ENCODE results near the gene GREB1.

The GREB1 gene, protein sequence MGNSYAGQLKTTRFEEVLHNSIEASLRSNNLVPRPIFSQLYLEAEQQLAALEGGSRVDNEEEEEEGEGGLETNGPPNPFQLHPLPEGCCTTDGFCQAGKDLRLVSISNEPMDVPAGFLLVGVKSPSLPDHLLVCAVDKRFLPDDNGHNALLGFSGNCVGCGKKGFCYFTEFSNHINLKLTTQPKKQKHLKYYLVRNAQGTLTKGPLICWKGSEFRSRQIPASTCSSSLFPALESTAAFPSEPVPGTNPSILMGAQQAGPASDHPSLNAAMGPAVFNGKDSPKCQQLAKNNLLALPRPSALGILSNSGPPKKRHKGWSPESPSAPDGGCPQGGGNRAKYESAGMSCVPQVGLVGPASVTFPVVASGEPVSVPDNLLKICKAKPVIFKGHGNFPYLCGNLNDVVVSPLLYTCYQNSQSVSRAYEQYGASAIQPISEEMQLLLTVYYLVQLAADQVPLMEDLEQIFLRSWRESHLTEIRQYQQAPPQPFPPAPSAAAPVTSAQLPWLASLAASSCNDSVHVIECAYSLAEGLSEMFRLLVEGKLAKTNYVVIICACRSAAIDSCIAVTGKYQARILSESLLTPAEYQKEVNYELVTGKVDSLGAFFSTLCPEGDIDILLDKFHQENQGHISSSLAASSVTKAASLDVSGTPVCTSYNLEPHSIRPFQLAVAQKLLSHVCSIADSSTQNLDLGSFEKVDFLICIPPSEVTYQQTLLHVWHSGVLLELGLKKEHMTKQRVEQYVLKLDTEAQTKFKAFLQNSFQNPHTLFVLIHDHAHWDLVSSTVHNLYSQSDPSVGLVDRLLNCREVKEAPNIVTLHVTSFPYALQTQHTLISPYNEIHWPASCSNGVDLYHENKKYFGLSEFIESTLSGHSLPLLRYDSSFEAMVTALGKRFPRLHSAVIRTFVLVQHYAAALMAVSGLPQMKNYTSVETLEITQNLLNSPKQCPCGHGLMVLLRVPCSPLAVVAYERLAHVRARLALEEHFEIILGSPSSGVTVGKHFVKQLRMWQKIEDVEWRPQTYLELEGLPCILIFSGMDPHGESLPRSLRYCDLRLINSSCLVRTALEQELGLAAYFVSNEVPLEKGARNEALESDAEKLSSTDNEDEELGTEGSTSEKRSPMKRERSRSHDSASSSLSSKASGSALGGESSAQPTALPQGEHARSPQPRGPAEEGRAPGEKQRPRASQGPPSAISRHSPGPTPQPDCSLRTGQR (N-terminal part only)

GRCh38 chr2:11533278-11534070 is at the start of gene GREB1:
TSS of gene GREB1 (plus strand) at chr2:11534045. CDS start at chr2:11556615, 22,570 bp downstream.
- no peak for DNase-seq

GRCh38 chr2:11488809-11489208 is 45.0 kb upstream of the GREB1 start:
- DNase-seq = no peak

DNA sequence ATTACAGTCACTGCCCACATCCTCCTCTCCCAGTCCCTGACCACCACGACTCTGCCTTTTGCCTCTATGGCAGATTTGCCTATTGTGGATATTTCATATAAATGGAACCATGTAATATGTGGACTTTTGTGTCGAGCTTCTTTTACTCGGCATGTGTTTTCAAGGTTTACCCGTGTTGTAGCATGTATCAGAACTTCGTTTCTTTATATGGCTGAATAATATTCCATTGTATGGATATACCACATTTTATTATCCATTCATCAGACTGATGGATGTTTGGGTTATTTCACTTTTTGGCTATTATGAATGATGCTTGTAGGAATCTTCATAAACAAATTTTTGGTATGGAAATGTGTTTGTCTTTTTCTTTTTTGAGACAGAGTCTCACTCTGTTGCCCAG is 43.7 kb upstream of the GREB1 start:
- DNase-seq = no peak

GRCh38 chr2:11491348-11491933 is 42.4 kb upstream of the GREB1 start:
- no peak for DNase-seq

DNA sequence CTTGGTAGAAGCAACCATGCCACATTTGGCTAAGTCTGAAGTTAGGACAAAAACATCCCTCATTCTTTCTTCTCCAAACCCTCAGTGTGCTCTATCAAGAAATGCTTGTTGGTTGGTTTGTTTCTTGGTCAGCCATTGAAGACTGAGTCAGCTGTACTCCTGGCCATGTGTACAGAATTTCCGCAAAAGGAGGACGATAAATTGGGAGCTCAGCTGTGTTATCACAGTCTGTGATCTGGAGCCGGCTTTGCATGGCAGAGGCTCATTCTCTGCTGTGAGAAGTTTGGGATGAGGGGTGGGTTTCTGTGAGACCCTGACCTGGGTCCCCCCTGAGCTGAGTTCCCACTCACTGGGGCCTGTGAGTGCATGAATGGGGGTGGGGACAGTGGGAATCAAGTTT is 41.6 kb upstream of the GREB1 start:
- no peak for DNase-seq

DNA sequence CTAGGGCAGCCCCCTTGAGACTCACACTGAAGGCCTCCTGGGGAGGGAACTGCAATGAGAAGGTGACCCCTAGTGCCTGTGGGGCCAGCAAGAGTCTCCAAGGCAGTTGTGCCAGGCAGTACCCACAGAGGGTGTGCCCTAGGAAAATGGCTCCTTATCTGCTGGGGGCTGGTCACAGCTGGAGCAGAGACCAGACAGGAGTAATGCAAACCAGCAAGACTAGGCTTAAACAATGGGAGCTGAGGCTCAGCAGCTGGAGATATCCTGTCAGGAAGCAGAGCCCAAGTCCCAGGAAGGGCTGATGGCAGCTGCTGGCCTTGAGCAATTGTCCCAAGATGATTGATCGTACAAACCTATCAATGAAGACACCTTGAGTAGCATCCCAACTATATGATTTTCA is 41.1 kb upstream of the GREB1 start:
- DNase-seq = no peak

DNA sequence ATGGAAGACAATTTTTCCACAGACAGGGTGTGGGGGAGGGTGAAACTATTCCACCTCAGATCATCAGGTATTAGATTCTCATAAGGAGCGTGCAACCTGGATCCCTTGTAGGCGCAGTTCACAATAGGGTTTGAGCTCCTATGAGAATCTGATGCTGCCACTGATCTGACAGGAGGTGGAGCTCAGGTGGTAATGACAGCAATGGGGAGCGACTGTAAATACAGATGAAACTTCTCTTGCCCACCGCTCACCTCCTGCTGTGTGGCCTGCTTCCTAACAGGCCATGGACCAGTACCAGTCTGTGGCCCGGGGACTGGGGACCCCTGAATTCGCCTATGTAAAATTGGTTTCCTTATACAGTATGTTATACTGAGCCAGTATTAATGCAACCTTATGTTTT is 40.6 kb upstream of the GREB1 start:
- no peak for DNase-seq

- no peak for DNase-seq
These were observed 39.5 kb upstream of the GREB1 start for GRCh38 chr2:11494310-11494709.

- no peak for DNase-seq
These were observed 37.8 kb upstream of the GREB1 start for GRCh38 chr2:11495844-11496681.

DNA sequence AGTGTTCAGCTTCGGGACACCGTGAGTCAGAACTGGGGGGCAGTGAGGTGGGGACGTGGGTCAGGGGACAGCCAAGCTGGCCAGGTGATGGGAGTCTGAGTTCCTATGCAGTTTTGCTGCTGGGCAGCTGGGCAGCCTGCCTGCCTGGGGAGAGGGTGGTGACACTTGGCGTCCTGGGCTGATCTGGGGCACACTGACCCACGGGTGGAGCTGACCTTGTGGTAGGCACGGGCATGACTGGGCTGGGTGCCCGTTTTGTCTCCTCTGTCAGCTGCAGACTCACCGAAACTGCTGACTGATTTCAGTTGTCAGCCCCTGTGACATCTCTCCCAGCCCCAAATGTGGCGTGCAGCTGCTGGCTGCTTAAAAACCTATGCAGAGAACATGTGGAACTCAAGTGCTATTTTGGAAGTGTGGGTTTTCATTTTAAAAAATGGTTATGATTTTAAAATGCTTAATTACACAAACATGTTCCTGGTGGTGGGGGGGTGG is 35.3 kb upstream of the GREB1 start:
- DNase-seq = no peak

GRCh38 chr2:11499081-11499743 is 34.6 kb upstream of the GREB1 start:
- DNase-seq = no peak

DNA sequence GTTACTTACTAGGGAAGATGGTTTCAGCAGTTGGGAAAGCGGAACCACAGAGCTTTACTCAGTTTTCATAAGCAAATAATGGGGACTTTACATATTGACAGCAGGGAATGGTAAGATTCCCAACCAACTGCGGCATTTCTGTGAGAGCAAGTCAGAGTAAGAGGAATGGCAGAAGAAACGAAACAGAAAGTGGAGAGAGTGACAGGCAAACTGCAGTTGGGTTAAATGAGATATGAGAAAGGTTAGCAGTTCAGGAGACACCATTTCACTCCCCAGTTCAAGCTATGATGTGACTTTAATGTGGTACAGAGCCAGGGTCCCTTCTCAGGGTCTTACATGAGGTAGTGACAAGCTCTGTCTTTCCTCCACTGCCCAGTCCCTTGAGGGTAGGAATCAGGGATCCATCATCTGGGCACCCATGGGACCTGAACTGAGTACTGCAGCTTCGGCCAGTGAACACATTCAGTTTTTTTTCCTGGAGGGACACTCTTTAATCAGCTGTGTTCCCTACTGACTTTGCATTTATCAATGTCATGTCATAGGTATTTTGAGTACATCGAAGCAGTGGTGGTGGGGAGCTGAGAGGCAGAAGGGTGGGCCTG is 33.0 kb upstream of the GREB1 start:
- no peak for DNase-seq

GRCh38 chr2:11502740-11503292 is 31.0 kb upstream of the GREB1 start:
- no peak for DNase-seq

DNA sequence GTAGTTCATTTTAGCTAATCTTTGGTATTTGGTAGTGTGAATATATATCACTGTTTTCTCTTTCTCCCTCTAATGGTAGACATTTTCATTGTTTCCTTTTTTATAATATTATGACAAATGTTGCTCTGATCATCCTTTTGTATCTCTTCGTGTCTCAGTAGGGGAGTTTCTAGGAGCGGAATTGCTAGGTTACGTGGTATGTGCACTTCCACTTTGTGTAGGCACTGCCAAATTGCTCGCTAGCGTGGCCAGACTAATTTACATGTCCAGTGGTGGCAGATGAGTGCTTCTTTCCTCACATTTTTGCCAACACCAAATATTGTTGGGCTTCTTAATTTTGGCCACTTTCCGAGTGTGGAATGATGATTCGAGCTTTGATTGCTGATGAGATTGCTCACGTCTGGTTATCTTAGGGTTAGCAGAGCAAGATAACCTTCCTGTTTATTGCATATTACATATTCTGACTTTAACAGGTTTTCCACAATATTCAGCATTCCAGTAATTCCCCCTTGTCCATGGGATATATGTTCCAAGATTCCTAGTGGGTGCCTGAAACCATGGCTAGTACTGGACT is 30.4 kb upstream of the GREB1 start:
- DNase-seq = no peak

DNA sequence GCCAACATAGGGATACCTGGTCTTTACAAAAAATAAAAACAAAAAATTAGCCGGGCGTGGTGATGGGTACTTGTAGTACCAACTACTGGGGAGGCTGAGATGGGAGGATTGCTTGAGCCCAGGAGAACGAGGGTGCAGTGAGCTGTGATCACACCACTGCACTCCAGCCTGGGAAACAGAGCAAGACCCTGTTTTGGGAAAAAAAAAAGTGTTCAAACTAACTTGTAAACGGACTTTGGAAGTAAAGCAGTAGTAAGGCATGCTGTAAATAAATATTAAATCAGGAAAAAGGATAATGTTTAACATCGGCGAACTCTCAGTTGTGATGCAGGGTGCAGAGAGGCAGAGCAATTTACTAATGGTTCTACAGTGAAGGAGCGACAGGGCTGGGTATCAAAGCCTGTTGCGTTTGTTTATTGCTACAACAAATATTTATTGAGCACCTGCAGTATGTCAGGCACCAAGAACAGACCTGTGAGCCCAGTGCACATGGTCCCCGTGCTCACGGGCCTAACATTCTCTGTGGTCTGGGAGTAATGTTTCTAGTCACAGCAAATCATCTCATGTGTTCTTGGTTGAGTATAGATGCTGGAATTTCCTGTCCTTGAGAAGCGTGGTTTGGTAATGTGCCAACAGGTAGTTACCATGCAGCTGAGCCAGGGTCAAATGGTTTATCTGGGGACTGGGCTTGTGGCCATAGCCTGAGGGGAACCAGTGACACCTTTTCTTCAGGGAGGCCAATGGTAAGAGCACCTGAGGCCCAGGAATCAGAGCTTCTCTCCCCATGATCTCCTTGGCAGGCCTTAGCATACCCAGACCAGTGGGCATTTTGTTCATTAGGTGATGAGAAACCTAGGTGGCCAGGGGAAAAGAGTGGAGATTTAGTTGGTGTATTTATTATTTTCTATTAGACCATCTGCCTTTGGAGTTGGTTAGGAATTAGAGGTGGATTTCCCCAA is 27.9 kb upstream of the GREB1 start:
- DNase-seq = no peak

DNA sequence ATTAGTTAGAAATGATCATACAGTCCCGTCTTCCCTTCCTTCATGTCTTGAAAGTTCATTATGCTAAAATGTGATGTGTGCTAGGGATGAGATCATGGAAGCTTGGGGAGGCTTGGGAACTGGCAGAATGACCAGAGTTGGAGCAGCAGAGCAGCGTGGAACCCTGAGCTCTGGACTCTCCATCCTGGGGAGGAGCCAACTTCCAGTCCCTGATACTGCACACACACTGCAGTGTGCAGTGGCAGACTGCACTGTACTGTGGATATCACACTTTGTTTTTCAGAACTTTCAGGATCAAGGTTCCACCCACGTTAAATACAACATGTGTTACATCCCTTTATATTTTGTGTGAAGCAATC is 27.3 kb upstream of the GREB1 start:
- no peak for DNase-seq

DNA sequence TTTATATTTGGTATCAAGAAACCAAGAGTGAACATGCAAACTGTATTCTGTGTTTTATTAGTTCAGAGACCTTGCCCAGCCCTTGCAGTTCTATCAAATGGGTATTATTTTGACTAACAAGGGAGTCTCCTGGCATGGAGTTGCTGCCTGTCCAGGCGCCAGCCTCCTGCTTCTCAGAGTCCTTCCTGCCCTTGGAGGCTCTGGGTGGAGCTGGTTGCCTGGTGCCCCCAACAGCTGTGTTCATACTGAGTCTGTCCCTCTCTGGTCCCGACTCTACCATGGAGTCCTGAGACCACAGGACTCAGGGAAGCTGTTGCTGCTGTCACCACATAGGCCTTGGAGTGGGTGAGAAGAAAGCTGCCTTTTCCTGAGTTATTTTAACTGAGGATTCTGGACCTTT is 26.3 kb upstream of the GREB1 start:
- DNase-seq = no peak

DNA sequence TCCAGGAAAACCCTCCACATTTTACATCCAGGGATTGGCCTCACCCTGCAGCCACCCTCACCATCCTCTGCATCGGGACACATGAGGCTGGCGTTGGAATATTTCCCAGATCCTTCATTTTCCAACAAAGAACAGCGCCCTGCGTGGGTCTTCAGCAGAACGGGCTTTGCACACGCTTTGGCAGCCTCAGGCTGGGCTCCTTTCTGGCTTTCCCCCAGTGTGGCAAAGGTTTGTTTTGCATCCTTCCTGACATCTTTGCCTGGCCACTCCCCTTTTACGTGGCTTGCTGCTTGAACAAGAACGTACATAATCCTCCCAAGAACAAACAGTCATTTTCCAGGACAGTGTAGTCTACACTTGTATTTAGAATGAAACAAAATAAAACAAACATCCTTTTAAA is 25.6 kb upstream of the GREB1 start:
- no peak for DNase-seq
